AG09309 (cell line): Measurements from ENCODE around the gene SHC2.

Source experiments
- DNase-seq: peaks from one replicate; pipeline ENCODE4 v3.0.0-alpha.2; 2010; ENCODE audit warnings: low read depth
- H3K4me3 ChIP-seq: 2 replicates; pipeline ENCODE4 v1.5.1; 2011; ENCODE audit warnings: mild to moderate bottlenecking, low read depth, low read length, moderate library complexity; ENCODE audit not compliant: control insufficient read depth
- CTCF ChIP-seq: IDR thresholded peaks from 2 replicates; pipeline ENCODE4 v1.5.1; 2011; ENCODE audit warnings: mild to moderate bottlenecking, low read depth, low read length, inconsistent platforms; ENCODE audit not compliant: insufficient read depth, control insufficient read depth; ENCODE audit errors: missing control alignments

The SHC2 gene

GRCh38 chr19:418761-419671 is 41.8 kb downstream of the SHC2 start:
- TF ChIP-seq CTCF: no peak
- DNase-seq: no peak
- H3K4me3 ChIP-seq: no peak overlapping the region

DNA sequence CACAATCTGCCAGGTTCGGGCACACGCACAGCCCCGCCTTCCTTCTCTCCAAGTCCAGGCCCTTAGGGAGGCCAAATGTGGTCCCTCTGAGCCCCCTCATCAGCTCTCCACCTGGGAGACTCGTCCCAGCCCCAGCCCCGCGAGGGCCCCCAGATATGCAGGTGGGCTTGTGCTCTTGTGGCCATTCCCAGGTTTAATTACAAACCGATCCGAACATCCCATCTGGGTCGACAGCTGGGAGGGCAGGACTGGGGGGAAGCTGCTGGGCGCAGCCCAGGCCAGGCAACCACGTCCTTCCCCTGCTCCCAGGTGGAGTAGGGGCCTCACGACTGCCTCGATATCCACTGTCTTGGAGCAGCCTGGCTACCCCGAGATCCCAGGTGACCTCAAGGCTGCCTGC is 44.4 kb downstream of the SHC2 start:
- TF ChIP-seq CTCF: no peak
- H3K4me3 ChIP-seq: no peak overlapping the region
- no peak for DNase-seq

- no peak for TF ChIP-seq CTCF
- DNase-seq: no peak
- H3K4me3 ChIP-seq: no peak overlapping the region
Measured at GRCh38 chr19:415292-415691, 45.5 kb downstream of the SHC2 start.

DNA sequence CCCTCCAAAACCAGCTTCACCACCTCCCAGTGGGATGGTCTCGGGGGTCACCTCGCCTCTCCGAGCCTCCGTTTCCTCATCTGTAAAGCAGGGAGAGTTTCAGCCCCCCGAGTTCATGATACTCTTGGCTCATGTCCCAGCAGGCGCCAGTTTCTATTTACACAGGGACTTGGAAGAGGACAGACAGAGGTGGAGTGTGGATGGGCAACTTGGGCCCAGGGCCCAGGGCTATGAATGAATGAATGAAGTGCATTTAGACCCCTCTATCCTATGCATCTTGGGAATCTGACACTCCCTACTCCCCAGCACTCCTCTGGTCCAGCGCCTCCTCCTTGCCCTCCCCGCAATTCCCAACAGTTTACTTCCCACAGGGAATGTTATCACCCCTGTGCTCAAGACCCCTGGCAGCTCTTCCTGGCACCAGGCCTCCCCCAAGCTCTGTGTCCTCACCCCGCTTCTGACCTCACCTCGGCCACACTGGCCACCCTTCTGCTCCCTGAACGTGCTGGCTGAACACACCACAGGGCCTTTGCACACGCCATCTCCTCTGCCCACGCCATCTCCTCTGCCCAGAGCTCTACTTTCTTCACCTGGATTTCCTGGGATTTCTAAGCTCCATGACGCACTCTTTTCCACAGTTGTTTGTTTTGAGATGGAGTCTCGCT is 46.9 kb downstream of the SHC2 start:
- no peak for TF ChIP-seq CTCF
- H3K4me3 ChIP-seq: no peak overlapping the region
- DNase-seq: no peak

DNA sequence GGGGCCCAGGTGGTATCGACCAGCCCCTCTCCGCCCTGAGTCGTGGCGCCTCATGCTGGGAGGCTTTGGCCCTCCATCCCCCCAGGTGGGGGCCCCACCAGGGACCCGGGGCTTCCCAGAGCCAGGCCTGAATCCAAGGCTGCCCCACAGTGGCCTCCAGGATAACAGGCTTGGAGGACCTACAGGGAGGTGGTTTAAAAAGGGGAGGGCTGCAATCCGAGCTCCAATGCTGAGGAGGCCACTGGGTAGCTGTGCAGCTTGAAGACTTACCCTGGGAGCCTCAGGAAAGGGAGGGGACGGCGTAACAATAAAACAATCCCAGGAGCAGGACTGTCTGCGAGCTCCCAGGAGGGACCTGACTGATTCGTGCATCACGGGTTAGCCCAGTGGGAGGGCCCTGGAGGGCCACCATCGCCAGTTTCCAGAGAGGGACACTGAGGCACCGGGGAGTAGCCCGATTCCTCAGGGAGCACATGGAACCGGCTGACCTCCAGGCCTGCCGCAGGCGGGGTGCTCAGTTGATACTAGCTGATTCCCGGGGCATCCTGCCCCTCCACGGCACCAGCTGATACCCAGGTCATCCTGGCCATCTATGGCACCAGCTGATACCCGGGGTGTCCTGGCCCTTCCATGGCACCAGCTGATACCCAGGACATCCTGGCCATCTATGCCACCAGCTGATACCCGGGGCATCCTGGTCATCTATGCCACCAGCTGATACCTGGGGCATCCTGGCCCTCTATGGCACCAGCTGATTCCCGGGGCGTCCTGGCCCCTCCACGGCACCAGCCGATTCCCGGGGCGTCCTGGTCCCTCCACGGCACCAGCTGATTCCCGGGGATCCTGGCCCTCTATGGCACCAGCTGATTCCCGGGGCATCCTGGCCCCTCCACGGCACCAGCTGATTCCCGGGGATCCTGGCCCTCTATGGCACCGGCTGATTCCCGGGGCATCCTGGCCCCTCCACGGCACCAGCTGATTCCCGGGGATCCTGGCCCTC is 48.2 kb downstream of the SHC2 start:
- DNase-seq: no peak

More for the DNA sequence above, 48.2 kb downstream of the SHC2 start:
- no peak for TF ChIP-seq CTCF
- H3K4me3 ChIP-seq: no peak overlapping the region
